Fibroblast of lung (primary cell): ENCODE data around the gene TBC1D2B. TPM values are rescaled to one million over a fixed set of nuclear protein-coding genes. Genes with fewer than 3 reads are reported as not detected.
"Not testable (repeated sequence)": the region's sequence is repeated elsewhere in the genome, so short reads cannot be mapped to it uniquely, and the experiment has no call there.

ENCODE experiments used
- DNase-seq, 2 donors: peaks; one replicate each; pipeline versions ENCODE4 v3.0.0 to v3.0.0-alpha.2; 2010; ENCODE audit warnings: low read depth in 2 of 2
- H2AFZ ChIP-seq: 2 replicates; pipeline ENCODE4 v1.5.1; 2012; ENCODE audit warnings: low read length, control low read depth, inconsistent platforms
- H3K27ac ChIP-seq: 2 replicates; pipeline ENCODE4 v1.5.1; 2011; ENCODE audit warnings: low read length, control low read depth; ENCODE audit not compliant: insufficient read depth
- H3K27me3 ChIP-seq: 2 replicates; pipeline ENCODE4 v1.5.1; 2011; ENCODE audit warnings: mild to moderate bottlenecking, low read length; ENCODE audit not compliant: control insufficient read depth, insufficient read depth
- H3K36me3 ChIP-seq: 2 replicates; pipeline ENCODE4 v1.5.1; 2011; ENCODE audit warnings: low read length; ENCODE audit not compliant: control insufficient read depth, insufficient read depth
- H3K4me1 ChIP-seq: 2 replicates; pipeline ENCODE4 v1.5.1; 2011; ENCODE audit warnings: low read length; ENCODE audit not compliant: control insufficient read depth, insufficient read depth; ENCODE audit errors: extremely low read depth
- H3K4me2 ChIP-seq: 2 replicates; pipeline ENCODE4 v1.5.1; 2011; ENCODE audit warnings: low read length, control low read depth; ENCODE audit not compliant: insufficient read depth; ENCODE audit errors: extremely low read depth
- H3K4me3 ChIP-seq, 4 experiments: fragments of 200-600 bp in 1 of 4; sonication (generic) in 1 of 4; replicated peaks in 1 of 4; 2 replicates each; pipeline ENCODE4 v1.5.1; 2011 to 2016; ENCODE audit warnings: low read length in 4 of 4, low read depth in 3 of 4, mild to moderate bottlenecking in 3 of 4, control low read depth in 2 of 4, inconsistent platforms in 1 of 4, mixed read lengths in 1 of 4; ENCODE audit not compliant: insufficient read depth in 1 of 4; ENCODE audit errors: control extremely low read depth in 1 of 4
- H3K79me2 ChIP-seq: 2 replicates; pipeline ENCODE4 v1.5.1; 2012; ENCODE audit warnings: mild to moderate bottlenecking, low read length, inconsistent platforms; ENCODE audit not compliant: control insufficient read depth, insufficient read depth
- H3K9ac ChIP-seq: 2 replicates; pipeline ENCODE4 v1.5.1; 2011; ENCODE audit warnings: mild to moderate bottlenecking, low read length, control low read depth; ENCODE audit not compliant: insufficient read depth
- H3K9me3 ChIP-seq: 2 replicates; pipeline ENCODE4 v1.5.1; 2012; ENCODE audit warnings: low read depth, low read length; ENCODE audit not compliant: control insufficient read depth, insufficient read depth
- H4K20me1 ChIP-seq: 2 replicates; pipeline ENCODE4 v1.5.1; 2011; ENCODE audit warnings: low read length; ENCODE audit not compliant: control insufficient read depth, insufficient read depth; ENCODE audit errors: extremely low read depth
- EZH2 ChIP-seq: IDR thresholded peaks from 2 replicates; pipeline ENCODE4 v1.5.1; 2012; ENCODE audit warnings: low read length, control low read depth, mild to moderate bottlenecking; ENCODE audit errors: missing control alignments
- polyA plus RNA-seq, 2 donors: library from polyadenylated mRNA; depleted of rRNA in 1 of 2; stranded (reverse) in 1 of 2; unstranded in 1 of 2; fragments of >200 nt; gene quantifications; 2 replicates each; pipeline ENCODE4 v1.2.1, GENCODE V29; 2011 to 2012; ENCODE audit warnings: missing spikeins in 1 of 2
- total RNA-seq: library from RNA; depleted of rRNA; stranded (reverse); fragments of >200 nt; gene quantifications from 2 replicates; pipeline ENCODE4 v1.2.1, GENCODE V29; 2014
- TF ChIP-seq, protein P1 (sequence below), 2 donors: IDR thresholded peaks in 1 of 2; conservative IDR thresholded peaks in 1 of 2; 1 replicate in 1 of 2; 2 replicates in 1 of 2; pipeline ENCODE4 v1.5.1; 2011 to 2012; ENCODE audit warnings: low read length in 2 of 2, control low read depth in 1 of 2, inconsistent platforms in 1 of 2, low read depth in 1 of 2, mild to moderate bottlenecking in 1 of 2

The TBC1D2B gene
- total and polyA plus RNA-seq, 2 donors (not counting 1 experiment from before 2014, with no cell fraction given) = 49.4 to 73.3 TPM

- H2AFZ ChIP-seq, H3K27me3 ChIP-seq, H4K20me1 ChIP-seq, H3K9ac ChIP-seq, H3K9me3 ChIP-seq, DNase-seq, H3K4me2 ChIP-seq, H3K36me3 ChIP-seq, H3K4me3 ChIP-seq, H3K79me2 ChIP-seq, H3K4me1 ChIP-seq, H3K27ac ChIP-seq: not testable (repeated sequence)
Observed at GRCh38 chr15:77952928-77953446, 124.5 kb downstream of the TBC1D2B start.

DNA sequence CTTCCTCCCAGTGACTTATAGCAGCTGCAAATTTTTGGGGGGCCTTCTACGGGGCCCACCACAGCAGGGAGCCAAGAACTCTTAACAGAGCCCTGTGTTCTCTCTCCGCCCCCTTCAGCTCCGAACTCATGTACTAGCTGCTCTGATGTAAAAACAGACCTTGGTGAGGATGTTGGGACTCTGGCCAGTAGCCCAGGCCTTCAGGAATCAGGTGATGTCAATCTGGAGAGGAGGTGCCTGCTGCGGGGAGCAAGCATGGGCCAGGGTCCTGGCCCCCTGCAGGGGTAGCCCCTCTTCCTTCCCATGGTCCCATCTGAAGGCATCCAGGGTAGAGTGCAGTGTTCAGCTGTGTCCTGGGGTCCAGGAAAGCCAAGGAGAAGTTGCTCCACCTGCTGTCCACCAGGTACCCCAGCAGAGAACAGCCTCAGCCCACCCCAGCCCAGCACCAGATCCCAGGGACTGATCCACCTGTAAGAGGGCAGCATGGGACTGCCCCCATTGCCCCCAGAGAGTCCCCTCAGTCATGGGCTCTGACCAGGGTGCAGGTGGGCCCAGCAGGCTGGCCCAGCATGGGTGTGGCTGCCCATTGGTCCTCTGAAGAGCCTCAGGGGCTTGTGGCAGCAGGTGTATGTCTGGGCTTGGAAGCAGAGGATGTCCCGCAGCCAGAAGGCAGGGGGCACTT, 126.3 kb downstream of the TBC1D2B start:
- not testable (repeated sequence) for H4K20me1 ChIP-seq, DNase-seq, H3K36me3 ChIP-seq, H3K27ac ChIP-seq, H2AFZ ChIP-seq, H3K9ac ChIP-seq, H3K4me3 ChIP-seq, H3K4me2 ChIP-seq, H3K9me3 ChIP-seq, H3K4me1 ChIP-seq, H3K27me3 ChIP-seq, H3K79me2 ChIP-seq

GRCh38 chr15:77950470-77950869, 127.0 kb downstream of the TBC1D2B start:
- not testable (repeated sequence) for H3K27ac ChIP-seq, H2AFZ ChIP-seq, H3K79me2 ChIP-seq, H3K27me3 ChIP-seq, H3K4me3 ChIP-seq, H3K4me1 ChIP-seq, H3K4me2 ChIP-seq, H4K20me1 ChIP-seq, H3K9me3 ChIP-seq, DNase-seq, H3K9ac ChIP-seq, H3K36me3 ChIP-seq

GRCh38 chr15:77945566-77945965, 131.9 kb downstream of the TBC1D2B start:
- Histone ChIP-seq H3K4me1 (no peaks in the 10 kb centered on the region), H4K20me1 (no peaks in the 10 kb centered on the region), H3K9ac (no peak overlapping the region), H3K27ac (no peak overlapping the region), H3K27me3 (no peaks in the 10 kb centered on the region), H2AFZ (no peak overlapping the region), H3K79me2 (no peaks in the 10 kb centered on the region), H3K36me3 (no peaks in the 10 kb centered on the region), H3K9me3 (no peaks in the 10 kb centered on the region), H3K4me2 (no peak overlapping the region), H3K4me3 (no peak overlapping the region)
- DNase-seq = no peak
- TF ChIP-seq EZH2 = no peak
- TF ChIP-seq, protein P1, sequence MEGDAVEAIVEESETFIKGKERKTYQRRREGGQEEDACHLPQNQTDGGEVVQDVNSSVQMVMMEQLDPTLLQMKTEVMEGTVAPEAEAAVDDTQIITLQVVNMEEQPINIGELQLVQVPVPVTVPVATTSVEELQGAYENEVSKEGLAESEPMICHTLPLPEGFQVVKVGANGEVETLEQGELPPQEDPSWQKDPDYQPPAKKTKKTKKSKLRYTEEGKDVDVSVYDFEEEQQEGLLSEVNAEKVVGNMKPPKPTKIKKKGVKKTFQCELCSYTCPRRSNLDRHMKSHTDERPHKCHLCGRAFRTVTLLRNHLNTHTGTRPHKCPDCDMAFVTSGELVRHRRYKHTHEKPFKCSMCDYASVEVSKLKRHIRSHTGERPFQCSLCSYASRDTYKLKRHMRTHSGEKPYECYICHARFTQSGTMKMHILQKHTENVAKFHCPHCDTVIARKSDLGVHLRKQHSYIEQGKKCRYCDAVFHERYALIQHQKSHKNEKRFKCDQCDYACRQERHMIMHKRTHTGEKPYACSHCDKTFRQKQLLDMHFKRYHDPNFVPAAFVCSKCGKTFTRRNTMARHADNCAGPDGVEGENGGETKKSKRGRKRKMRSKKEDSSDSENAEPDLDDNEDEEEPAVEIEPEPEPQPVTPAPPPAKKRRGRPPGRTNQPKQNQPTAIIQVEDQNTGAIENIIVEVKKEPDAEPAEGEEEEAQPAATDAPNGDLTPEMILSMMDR (conservative IDR thresholded peaks at IDR 0.05 in 1 of 2, IDR thresholded peaks at IDR 0.05 in 1 of 2; ENCODE audit: low read depth in 1 of 2, low read length in 2 of 2) = no peak

Other genes starting within 250 kb of the TBC1D2B start
- not detected in 2 replicates for gene SH2D7, start 14.8 kb upstream of the TBC1D2B start, total RNA-seq
- gene SH2D7, start 14.8 kb upstream of the TBC1D2B start, polyA plus RNA-seq = 0.03 TPM in 1 of 2 replicates, not detected in the other
- gene CIB2, start 53.7 kb upstream of the TBC1D2B start, total RNA-seq = 3.1 and 5.9 TPM in 2 replicates
- 2.7 and 4.2 TPM in 2 replicates for gene CIB2, start 53.7 kb upstream of the TBC1D2B start, polyA plus RNA-seq
- gene IDH3A, start 71.7 kb upstream of the TBC1D2B start, total RNA-seq = 24.9 and 25.2 TPM in 2 replicates
- gene IDH3A, start 71.7 kb upstream of the TBC1D2B start, polyA plus RNA-seq = 65.0 and 84.6 TPM in 2 replicates
- gene ACSBG1, start 156.9 kb upstream of the TBC1D2B start, total RNA-seq = not detected in 2 replicates
- gene ACSBG1, start 156.9 kb upstream of the TBC1D2B start, polyA plus RNA-seq = not detected in 2 replicates
- gene DNAJA4, start 186.9 kb upstream of the TBC1D2B start, total RNA-seq = 4.1 and 7.9 TPM in 2 replicates
- 2.3 and 3.1 TPM in 2 replicates for gene DNAJA4, start 186.9 kb upstream of the TBC1D2B start, polyA plus RNA-seq
- 47.1 and 49.1 TPM in 2 replicates for gene SKIC8, start 221.9 kb upstream of the TBC1D2B start, total RNA-seq
- 82.2 and 84.5 TPM in 2 replicates for gene SKIC8, start 221.9 kb upstream of the TBC1D2B start, polyA plus RNA-seq